Epithelial cell of proximal tubule (primary cell): ENCODE measurements around the gene NFKB1. TPM values are rescaled to one million over a fixed set of nuclear protein-coding genes. Genes with fewer than 3 reads are reported as not detected.

ENCODE experiments used
- DNase-seq: peaks from one replicate; pipeline ENCODE4 v3.0.0-alpha.2; 2011; ENCODE audit warnings: low read depth
- H3K4me3 ChIP-seq: 2 replicates; pipeline ENCODE4 v1.5.1; 2011; ENCODE audit warnings: low read depth, mild to moderate bottlenecking, low read length
- total RNA-seq: library from RNA; depleted of rRNA; stranded (reverse); fragments of >200 nt; gene quantifications from 2 replicates; pipeline ENCODE4 v1.2.3, GENCODE V29; 2015
- TF ChIP-seq, protein P1 (sequence below): conservative IDR thresholded peaks from 2 replicates; pipeline ENCODE4 v1.5.1; 2012; ENCODE audit warnings: low read depth, mild to moderate bottlenecking, low read length

Gene NFKB1
- total RNA-seq, 1 donor from 2014 or later = 26.2 TPM

DNA sequence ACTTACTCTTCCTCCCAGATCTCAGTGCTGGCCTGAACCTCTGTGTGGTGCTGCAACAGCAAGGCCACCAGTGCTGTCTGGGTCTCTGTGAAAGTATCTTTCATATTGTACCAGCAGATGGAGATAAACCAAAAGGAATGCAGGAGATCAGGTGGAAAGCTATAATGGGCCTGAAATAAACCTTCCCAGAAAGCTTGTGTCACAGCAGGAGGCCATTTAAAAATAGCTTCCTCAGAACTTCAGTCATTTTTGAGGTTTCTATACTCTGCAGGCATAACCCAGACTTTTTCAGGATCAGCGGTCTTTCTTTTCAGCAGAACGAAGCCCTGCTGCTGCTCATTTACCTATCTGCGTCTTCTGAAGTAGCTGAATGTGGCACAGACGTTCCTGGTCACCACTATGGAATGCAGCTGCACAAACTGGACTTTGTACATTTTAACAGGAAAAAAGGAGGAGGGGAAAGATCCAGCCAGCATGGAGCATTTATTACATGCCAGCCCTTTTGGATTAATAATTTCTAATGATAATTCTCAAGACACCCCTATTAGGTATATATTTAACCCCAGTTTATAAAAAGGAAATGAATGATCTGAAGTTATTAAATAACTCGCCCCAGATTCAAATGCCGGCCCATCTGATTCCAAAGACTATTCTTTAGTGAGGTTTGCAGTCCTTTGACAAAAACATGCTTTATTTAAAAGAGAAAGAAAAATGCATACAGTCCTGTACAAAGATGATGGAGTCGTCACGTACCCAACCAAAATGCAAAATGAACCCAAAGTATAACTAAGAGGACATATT, 119.7 kb downstream of the NFKB1 start:
- peak; percentile 92 for DNase-seq
- TF ChIP-seq, protein P1, sequence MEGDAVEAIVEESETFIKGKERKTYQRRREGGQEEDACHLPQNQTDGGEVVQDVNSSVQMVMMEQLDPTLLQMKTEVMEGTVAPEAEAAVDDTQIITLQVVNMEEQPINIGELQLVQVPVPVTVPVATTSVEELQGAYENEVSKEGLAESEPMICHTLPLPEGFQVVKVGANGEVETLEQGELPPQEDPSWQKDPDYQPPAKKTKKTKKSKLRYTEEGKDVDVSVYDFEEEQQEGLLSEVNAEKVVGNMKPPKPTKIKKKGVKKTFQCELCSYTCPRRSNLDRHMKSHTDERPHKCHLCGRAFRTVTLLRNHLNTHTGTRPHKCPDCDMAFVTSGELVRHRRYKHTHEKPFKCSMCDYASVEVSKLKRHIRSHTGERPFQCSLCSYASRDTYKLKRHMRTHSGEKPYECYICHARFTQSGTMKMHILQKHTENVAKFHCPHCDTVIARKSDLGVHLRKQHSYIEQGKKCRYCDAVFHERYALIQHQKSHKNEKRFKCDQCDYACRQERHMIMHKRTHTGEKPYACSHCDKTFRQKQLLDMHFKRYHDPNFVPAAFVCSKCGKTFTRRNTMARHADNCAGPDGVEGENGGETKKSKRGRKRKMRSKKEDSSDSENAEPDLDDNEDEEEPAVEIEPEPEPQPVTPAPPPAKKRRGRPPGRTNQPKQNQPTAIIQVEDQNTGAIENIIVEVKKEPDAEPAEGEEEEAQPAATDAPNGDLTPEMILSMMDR = peak; percentile 61
- peak overlapping the region; percentile 28 for H3K4me3 ChIP-seq

GRCh38 chr4:102623622-102624021, 122.5 kb downstream of the NFKB1 start:
- TF ChIP-seq, protein P1 = peak; percentile 24
- H3K4me3 ChIP-seq = no peak overlapping the region
- DNase-seq = no peak

DNA sequence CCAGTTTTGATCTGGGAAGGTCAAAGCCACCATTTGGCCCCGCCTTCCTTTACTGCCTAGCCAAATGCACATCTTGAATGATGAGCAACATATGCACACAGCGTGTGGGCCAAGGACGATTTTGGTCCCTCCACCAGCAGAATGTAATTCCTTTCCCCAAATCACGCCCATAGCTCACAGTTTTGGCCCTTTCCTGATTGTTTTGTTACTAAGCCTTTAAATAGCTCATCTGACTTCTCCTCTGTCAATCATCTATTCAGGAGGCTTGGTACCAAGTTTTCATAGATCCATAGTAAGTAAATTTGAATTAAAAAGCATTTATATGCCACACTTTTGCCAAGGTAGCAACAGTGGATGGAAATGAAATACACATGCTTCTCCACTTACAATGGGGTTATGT, 123.3 kb downstream of the NFKB1 start:
- TF ChIP-seq, protein P1 = no peak
- DNase-seq = no peak
- no peak overlapping the region for H3K4me3 ChIP-seq

DNA sequence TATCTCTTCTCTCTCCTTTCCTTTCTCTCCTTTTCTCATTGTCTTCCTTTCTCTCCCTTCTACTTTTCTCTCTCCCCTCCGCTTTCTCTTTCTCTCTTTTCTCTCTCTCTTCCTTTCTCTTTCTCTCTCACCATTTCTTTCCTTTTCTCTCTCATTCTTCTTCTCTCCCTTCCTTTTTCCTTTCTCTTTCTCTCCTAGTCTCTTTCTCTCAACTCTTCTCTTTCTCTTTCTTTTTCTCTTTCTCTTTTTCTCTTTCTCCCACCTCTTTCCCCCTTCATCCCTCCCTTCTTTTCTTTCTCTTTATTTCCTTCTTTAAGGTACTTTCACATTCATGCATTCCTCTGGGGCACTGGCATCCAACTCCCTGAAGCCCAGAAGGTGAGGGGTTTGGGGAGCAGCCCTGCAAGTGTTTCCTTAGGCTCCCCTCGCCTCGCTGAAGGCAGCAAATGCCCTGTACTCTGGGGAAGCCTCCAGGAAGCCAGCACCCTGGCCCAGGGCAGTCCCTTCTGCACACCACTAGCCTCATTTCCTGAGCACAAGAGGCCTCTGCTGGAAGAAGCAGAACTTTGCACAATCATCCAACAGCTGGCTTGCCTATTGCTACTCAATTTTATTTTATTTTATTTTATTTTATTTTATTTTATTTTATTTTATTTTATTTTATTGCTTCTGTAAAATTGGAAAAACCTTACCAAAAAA, 124.2 kb downstream of the NFKB1 start:
- TF ChIP-seq, protein P1 = peak; percentile 65
- H3K4me3 ChIP-seq = no peak overlapping the region
- DNase-seq = no peak

DNA sequence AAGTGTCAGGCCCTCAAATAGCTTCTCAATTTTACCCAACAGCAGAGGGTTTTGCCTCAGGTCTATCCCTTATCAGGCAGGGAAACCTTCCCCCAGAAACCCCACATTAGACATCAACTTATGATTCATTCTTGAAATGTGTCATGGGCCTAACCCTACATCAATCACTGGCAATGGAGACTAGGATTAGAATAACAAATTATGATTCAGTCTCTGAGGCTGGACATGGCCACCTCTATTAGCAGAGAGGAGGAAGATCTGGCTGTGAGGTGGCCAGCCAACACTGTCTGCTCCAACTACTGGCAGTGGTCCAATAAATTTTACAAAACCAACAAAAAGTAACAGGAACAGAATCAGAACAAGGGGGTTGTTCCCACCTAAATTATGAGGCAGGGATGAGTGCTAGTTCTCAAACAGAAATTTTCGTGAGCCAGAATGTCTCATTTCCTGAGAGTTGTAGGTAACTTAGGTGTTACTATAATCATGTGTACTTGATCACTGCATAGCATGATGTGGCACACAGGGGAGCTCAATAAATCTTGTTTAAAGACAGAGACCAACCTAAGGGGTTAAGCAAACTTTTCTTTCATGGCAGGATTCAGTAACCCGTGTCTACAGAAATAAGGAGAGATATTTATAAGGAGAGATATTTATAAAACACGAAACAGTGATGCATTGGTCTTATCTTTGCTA, 126.8 kb downstream of the NFKB1 start:
- H3K4me3 ChIP-seq = no peak overlapping the region
- TF ChIP-seq, protein P1 = no peak
- no peak for DNase-seq

DNA sequence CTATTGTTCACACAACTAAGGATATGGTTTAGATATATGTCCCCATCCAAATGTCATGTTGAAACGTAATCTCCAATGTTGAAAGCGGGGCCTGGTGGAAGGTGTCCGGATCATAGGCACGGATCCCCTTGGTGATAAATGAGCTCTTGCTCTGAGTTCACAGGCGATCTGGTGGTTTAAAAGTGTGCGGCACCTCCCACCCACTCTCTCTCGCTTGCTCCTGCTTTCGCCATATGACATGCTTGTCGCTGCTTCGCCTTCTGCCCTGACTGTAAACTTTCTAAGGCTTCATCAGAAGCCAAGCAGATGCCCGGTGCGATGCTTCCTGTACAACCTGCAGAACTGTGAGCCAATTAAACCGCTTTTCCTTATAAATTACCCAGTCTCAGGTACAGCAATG, 128.5 kb downstream of the NFKB1 start:
- DNase-seq = no peak
- H3K4me3 ChIP-seq = no peak overlapping the region
- TF ChIP-seq, protein P1 = no peak
